ENCODE results near the gene SPIN1. TPM values are rescaled to one million over a fixed set of nuclear protein-coding genes. Genes with fewer than 3 reads are reported as not detected.

Gene SPIN1
- polyA plus RNA-seq, 1 experiment = 119 TPM

GRCh38 chr9:88364706-88365105 lies 23.5 kb upstream of the SPIN1 start:
- Histone ChIP-seq H3K27ac (ENCODE audit: low read depth, low read length) (no peak overlapping the region), H3K4me3 (ENCODE audit: low read depth, low read length) (no peak overlapping the region), H3K9me3 (ENCODE audit: control insufficient read depth, insufficient read depth, low read length) (peaks cover 4% of the 10 kb centered on the region), H3K27me3 (ENCODE audit: control insufficient read depth, insufficient read depth, low read length) (peaks cover 3% of the 10 kb centered on the region)
- TF ChIP-seq CTCF (IDR thresholded peaks at IDR 0.05; ENCODE audit: low read depth, low read length) = no peak
- no peak for DNase-seq (ENCODE audit: low read depth, low spot score)
- ChIA-PET CTCF (no interaction called here), POLR2A (no interaction called here)

- no peak for TF ChIP-seq CTCF (IDR thresholded peaks at IDR 0.05; ENCODE audit: low read depth, low read length)
- Histone ChIP-seq H3K9me3 (ENCODE audit: control insufficient read depth, insufficient read depth, low read length) (peaks cover 4% of the 10 kb centered on the region), H3K27ac (ENCODE audit: low read depth, low read length) (no peak overlapping the region), H3K27me3 (ENCODE audit: control insufficient read depth, insufficient read depth, low read length) (no peaks in the 10 kb centered on the region), H3K4me3 (ENCODE audit: low read depth, low read length) (no peak overlapping the region)
- ChIA-PET POLR2A (no interaction called here), CTCF (no interaction called here)
- DNase-seq (ENCODE audit: low read depth, low spot score) = no peak
These were observed 17.9 kb upstream of the SPIN1 start for GRCh38 chr9:88370346-88370745.

GRCh38 chr9:88372103-88372654 lies 16.1 kb upstream of the SPIN1 start:
- TF ChIP-seq CTCF (IDR thresholded peaks at IDR 0.05; ENCODE audit: low read depth, low read length) = no peak
- Histone ChIP-seq H3K4me3 (ENCODE audit: low read depth, low read length) (no peak overlapping the region), H3K9me3 (ENCODE audit: control insufficient read depth, insufficient read depth, low read length) (peaks cover 12% of the 10 kb centered on the region), H3K27me3 (ENCODE audit: control insufficient read depth, insufficient read depth, low read length) (no peaks in the 10 kb centered on the region), H3K27ac (ENCODE audit: low read depth, low read length) (no peak overlapping the region)
- CTCF ChIA-PET = no interaction called here
- POLR2A ChIA-PET = no interaction called here
- no peak for DNase-seq (ENCODE audit: low read depth, low spot score)

GRCh38 chr9:88373045-88373444 lies 15.2 kb upstream of the SPIN1 start:
- CTCF ChIA-PET = no interaction called here
- Histone ChIP-seq H3K27ac (ENCODE audit: low read depth, low read length) (no peak overlapping the region), H3K4me3 (ENCODE audit: low read depth, low read length) (no peak overlapping the region), H3K9me3 (ENCODE audit: control insufficient read depth, insufficient read depth, low read length) (peaks cover 12% of the 10 kb centered on the region), H3K27me3 (ENCODE audit: control insufficient read depth, insufficient read depth, low read length) (no peaks in the 10 kb centered on the region)
- no peak for DNase-seq (ENCODE audit: low read depth, low spot score)
- POLR2A ChIA-PET = no interaction called here
- TF ChIP-seq CTCF (IDR thresholded peaks at IDR 0.05; ENCODE audit: low read depth, low read length) = no peak

- CTCF ChIA-PET = no interaction called here
These were observed 9.9 kb upstream of the SPIN1 start for GRCh38 chr9:88378317-88378716.

More at GRCh38 chr9:88378317-88378716, 9.9 kb upstream of the SPIN1 start:
- no peak overlapping the region for H3K4me3 ChIP-seq (ENCODE audit: low read depth, low read length)
- peak; percentile 28; the same call in 1 of the 2 replicates for TF ChIP-seq CTCF (IDR thresholded peaks at IDR 0.05; ENCODE audit: low read depth, low read length)
- DNase-seq (ENCODE audit: low read depth, low spot score) = no peak
- H3K9me3 ChIP-seq (ENCODE audit: control insufficient read depth, insufficient read depth, low read length) = peaks cover 9% of the 10 kb centered on the region
- no peaks in the 10 kb centered on the region for H3K27me3 ChIP-seq (ENCODE audit: control insufficient read depth, insufficient read depth, low read length)
- POLR2A ChIA-PET = no interaction called here
- no peak overlapping the region for H3K27ac ChIP-seq (ENCODE audit: low read depth, low read length)
